ENCODE results near the gene GTPBP4.
"Not testable (repeated sequence)": the region's sequence is repeated elsewhere in the genome, so short reads cannot be mapped to it uniquely, and the experiment has no call there.

Gene GTPBP4

DNA sequence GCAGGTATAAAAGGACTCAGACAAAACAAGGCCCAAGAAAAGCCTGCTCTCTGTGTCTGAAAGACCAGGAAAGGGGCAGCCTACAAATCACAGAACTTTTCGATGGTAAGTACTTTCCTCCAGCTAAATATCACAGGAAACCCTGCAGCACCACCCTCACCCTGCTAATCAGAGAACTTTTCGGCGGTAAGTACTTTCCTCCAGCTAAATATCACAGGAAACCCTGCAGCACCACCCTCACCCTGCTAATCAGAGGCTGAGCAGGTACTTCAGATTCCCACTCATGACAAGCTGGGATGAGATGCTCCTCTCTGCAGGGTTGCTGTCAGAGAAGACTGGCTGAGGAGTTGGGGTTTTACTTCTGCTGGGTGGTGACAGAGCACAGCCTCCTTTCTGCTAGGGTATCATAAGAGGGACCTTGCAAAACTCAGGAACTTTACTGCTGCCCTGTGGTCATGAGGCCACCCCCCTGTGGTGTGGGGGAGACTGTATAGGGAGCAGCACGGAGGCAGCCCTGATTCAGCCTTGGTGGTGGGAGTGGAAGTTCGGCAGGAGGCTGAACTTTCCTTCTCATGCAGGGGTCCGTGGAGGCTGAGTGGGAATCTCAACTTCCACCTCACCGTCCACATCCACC lies 75.1 kb downstream of the GTPBP4 start:
- no peak for DNase-seq

- no peak for DNase-seq
Measured at GRCh38 chr10:1064964-1065247, 76.7 kb downstream of the GTPBP4 start.

- DNase-seq: not testable (repeated sequence)
Measured at GRCh38 chr10:1066734-1067133, 78.5 kb downstream of the GTPBP4 start.

- DNase-seq: no peak
Measured at GRCh38 chr10:1068380-1069361, 80.4 kb downstream of the GTPBP4 start.

Measured in NCI-H2029 treated with DMSO at 0.1 percent for 48 hours (cell line).